Cerebellar cortex (tissue), 1 donor: Measurements from ENCODE around the gene RGL1.
A peak's percentile ranks its signal among the peaks of the same experiment; 100 is the strongest.

ENCODE experiments used
- DNase-seq: peaks from one replicate; pipeline ENCODE4 v3.0.0-alpha.2; 2015; ENCODE audit warnings: low spot score

RGL1 gene

GRCh38 chr1:183889095-183889494 lies 84.2 kb downstream of the RGL1 start:
- no peak for DNase-seq

GRCh38 chr1:183891158-183891856 lies 86.4 kb downstream of the RGL1 start:
- DNase-seq, result no peak

- DNase-seq, result no peak
Observed at GRCh38 chr1:183892351-183892793, 87.5 kb downstream of the RGL1 start.

GRCh38 chr1:183893561-183894289 lies 88.8 kb downstream of the RGL1 start:
- DNase-seq, result no peak

GRCh38 chr1:183894290-183894565 lies 89.3 kb downstream of the RGL1 start:
- DNase-seq, result no peak

GRCh38 chr1:183896466-183897048 lies 91.6 kb downstream of the RGL1 start:
- no peak for DNase-seq

GRCh38 chr1:183898001-183898396 lies 93.1 kb downstream of the RGL1 start:
- no peak for DNase-seq

GRCh38 chr1:183898610-183899009 lies 93.7 kb downstream of the RGL1 start:
- DNase-seq, result no peak

- no peak for DNase-seq
Observed at GRCh38 chr1:183901748-183902330, 96.9 kb downstream of the RGL1 start.

- DNase-seq, result no peak
Observed at GRCh38 chr1:183903101-183903500, 98.2 kb downstream of the RGL1 start.

- peak; percentile 45 for DNase-seq
Observed at GRCh38 chr1:183905508-183906113, 100.7 kb downstream of the RGL1 start.

- no peak for DNase-seq
Observed at GRCh38 chr1:183907070-183907469, 102.2 kb downstream of the RGL1 start.

- no peak for DNase-seq
Observed at GRCh38 chr1:183908079-183908478, 103.2 kb downstream of the RGL1 start.

- no peak for DNase-seq
Observed at GRCh38 chr1:183909672-183910071, 104.8 kb downstream of the RGL1 start.

- no peak for DNase-seq
Observed at GRCh38 chr1:183910845-183911244, 105.9 kb downstream of the RGL1 start.

GRCh38 chr1:183911285-183911684 lies 106.4 kb downstream of the RGL1 start:
- no peak for DNase-seq

GRCh38 chr1:183912265-183912886 lies 107.5 kb downstream of the RGL1 start:
- no peak for DNase-seq

GRCh38 chr1:183913567-183913993 lies 108.7 kb downstream of the RGL1 start:
- DNase-seq, result no peak

GRCh38 chr1:183914276-183914675 lies 109.4 kb downstream of the RGL1 start:
- DNase-seq, result no peak

- no peak for DNase-seq
Observed at GRCh38 chr1:183914891-183915290, 110.0 kb downstream of the RGL1 start.

GRCh38 chr1:183915625-183916510 lies 110.9 kb downstream of the RGL1 start:
- DNase-seq, result peak; percentile 92
